ENCODE results near the gene AP1M2.
A peak's percentile ranks its signal among the peaks of the same experiment; 100 is the strongest.
"Not testable (repeated sequence)": the region's sequence is repeated elsewhere in the genome, so short reads cannot be mapped to it uniquely, and the experiment has no call there.

The AP1M2 gene

DNA sequence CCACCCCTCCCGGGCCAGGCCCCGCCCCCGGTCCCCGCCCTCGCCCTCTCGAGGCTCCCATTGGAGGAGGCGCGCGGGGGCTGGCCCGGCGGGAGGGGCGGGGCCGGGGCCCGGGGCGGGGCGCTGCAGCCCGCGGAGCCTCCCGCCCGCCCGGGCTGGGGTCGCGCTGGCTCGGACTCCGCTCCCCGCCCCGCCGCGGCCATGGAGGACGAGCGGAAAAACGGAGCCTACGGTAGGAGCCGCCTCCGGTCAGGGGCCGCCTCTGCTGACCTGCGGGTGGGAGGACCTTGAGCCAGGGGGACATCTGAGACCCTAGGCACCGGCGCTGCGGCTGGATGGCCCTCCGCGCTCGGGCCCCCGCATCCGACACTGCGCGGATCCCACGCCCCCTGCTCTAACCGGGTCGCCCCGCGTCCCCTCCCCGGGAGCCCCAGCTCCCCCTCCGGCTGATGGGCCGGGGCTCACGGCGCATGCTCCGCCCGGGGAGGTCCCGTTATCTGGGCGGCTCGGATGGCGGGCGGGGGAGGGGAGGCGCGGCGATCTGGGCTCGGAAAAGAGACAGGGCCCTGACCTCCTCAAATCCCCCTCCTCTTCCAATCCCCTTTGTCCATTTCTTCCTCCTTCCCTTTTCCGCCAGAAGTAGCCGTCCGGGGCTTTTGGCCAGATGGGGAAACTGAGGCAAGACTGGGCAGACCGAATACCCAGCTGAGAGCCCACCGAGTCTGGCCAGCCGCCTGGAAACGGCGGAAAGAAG, 15.4 kb upstream of the AP1M2 start:
- no peak for DNase-seq (ENCODE audit: low read depth, low spot score)

DNA sequence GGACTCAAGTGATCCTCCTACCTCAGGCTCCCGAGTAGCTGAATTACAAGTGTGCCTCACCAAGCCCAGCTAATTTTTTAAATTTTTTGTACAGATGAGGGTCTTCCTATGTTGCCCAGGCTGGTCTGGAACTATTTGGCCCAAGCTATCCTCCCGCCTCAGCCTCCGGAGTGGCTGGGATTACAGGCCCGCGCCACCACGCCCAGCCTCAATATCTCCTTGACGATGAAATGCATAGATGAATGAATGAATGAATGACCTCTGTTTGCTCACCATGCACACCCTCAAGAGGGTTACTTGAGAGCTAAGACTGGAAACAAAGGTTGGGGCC, 14.9 kb upstream of the AP1M2 start:
- DNase-seq (ENCODE audit: low read depth, low spot score), result no peak

DNA sequence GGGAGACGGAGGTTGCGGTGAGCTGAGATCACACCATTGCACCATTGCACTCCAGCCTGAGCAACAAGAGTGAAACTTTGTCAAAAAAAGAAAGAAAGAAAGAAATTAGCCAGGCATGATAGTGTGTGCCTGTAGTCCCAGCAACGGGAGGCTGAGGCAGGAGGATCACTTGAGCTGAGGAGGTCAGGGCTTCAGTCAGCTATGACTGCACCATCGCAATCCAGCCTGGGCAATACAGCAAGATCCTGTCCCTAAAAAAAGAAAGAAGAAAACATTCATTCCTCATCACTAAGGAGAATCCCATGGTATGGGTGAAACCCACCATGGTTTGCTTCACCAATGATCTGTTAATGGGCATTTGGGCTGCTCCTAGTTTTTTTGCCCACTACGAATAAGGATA, 13.0 kb upstream of the AP1M2 start:
- no peak for DNase-seq (ENCODE audit: low read depth, low spot score)

DNA sequence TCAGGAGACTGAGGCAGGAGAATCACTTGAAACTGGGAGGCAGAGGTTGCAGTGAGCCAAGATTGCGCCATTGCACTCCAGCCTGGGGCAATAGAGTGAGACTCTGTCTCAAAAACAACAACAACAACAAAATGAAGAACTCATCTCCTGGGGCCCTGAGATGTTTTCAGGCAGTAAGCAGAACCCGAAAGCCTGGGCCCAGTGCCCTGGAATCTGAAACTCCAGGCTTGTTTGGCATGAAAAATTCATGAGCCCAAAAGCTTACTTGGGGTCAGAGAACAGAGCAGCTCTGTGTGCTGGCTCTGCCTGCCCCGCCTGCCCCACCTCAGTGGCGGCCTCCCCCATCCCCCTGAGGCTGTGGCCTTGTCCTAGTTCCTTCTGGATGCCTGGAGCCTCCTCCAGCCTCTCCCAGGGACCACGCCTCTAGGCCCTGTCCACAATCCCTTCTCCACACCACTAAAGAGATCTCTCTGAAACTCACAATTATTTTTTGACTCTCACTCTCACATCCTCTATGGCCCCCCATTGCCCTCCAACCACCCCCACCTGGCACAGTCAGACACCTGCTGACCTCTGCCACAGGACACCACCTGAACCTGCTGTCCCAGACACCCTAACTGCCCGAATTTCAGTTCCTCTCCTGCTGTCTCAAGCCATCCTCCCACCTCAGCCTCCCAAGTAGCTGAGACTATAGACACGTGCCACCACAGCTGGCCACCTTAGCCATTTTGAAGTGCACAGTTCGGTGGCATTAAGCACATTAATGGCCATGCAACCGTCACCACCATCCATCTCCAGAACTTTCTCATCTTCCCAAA, 6.9 kb upstream of the AP1M2 start:
- no peak for DNase-seq (ENCODE audit: low read depth, low spot score)

DNA sequence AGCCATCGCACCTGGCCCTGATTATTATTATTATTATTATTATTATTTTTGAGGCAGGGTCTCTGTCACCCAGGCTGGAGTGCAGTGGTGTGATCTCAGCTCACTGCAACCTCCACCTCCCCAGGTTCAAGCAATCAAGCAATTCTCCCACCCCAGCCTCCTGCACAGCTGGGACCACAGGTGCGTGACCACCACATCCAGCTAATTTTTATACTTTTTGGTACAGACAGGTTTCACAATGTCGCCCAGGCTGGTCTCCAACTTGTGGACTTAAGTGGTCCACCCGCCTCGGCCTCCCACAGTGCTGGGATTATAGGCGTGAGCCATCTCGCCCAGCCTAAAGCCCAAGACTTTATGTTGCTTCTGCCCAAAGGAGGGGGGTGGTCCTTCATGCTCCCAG, 6.0 kb upstream of the AP1M2 start:
- DNase-seq (ENCODE audit: low read depth, low spot score), result no peak

DNA sequence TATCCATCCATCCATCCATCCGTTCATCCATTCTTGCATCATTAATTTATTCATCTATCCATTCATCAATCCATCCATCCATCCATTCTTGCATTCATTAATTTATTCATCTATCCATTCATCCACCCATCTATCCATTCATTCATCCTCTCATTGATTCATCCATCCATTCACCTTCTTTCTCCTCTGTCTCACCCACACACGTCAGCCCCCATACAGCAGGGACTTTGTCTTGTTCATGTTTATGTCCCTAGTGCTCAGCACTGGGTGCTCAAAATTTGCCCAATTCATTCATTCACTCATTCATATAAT, 683 bp upstream of the AP1M2 start:
- DNase-seq (ENCODE audit: low read depth, low spot score), result no peak

DNA sequence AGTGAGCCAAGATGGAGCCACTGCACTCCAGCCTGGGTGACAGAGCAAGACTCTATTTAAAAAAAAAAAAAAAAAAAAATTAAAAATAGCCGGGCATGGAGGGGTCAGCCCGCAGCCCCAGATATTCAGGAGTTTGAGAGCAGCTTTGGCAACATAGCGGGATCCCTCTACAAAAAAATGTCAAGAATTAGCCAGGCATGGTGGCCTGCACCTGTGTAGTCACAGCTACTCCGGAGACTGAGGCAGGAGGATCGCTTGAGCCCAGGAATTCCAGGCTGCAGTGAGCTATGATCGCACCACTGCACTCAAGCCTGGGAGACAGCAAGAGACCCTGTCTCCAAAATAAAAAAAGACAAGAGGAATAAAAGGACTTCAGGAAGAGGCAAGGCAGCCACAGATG, 716 bp downstream of the AP1M2 start:
- DNase-seq (ENCODE audit: low read depth, low spot score), result no peak

DNA sequence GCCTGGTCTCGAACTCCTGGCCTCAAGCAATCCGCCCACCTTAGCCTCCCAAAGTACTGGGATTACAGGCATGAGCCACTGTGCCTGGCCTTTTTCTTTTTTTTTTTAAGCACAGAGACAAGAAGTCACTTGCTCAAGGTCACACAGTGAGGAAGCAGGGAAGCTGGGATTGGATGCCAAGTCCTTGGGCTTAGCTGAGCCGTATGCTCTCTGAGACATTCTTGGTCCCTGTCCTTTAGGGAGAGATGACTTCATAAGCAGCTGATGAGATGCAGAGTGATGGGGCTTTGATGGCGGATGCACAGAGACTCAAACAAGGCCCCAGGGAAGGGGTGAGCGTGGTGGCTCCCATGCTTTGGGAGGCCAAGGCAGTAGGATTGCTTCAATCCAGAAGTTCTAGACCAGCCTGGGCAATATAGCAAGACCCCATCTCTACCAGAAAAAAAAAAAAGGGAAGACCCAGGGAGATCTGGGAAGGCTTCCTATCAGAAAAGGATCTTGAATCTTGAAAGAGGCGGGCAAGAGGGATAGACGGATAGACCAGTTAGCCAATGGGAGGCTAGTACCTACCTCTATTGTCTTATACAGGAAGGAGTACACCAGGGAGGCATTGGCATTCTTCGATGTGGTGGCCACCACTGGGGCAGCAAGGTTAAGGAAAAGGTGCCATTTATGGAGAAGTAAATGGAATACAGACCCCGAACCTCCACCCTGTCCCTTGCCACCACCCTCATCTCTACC, 3.9 kb downstream of the AP1M2 start:
- DNase-seq (ENCODE audit: low read depth, low spot score), result no peak

DNA sequence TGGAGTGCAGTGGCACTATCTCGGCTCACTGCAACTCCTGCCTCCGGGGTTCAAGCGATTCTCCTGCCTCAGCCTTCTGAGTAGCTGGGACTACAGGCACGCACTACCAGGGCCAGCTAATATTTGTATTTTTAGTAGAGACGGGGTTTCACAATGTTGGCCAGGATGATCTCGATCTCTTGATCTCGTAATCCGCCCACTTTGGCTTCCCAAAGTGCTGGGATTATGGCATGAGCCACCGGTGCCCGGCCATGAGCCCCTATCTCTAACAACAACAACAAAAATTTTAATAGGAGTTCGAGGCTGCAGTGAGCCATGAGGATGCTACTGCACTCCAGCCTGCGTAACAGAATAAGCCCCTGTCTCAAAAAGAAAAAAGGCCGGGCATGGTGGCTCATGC, 5.0 kb downstream of the AP1M2 start:
- DNase-seq (ENCODE audit: low read depth, low spot score), result no peak

DNA sequence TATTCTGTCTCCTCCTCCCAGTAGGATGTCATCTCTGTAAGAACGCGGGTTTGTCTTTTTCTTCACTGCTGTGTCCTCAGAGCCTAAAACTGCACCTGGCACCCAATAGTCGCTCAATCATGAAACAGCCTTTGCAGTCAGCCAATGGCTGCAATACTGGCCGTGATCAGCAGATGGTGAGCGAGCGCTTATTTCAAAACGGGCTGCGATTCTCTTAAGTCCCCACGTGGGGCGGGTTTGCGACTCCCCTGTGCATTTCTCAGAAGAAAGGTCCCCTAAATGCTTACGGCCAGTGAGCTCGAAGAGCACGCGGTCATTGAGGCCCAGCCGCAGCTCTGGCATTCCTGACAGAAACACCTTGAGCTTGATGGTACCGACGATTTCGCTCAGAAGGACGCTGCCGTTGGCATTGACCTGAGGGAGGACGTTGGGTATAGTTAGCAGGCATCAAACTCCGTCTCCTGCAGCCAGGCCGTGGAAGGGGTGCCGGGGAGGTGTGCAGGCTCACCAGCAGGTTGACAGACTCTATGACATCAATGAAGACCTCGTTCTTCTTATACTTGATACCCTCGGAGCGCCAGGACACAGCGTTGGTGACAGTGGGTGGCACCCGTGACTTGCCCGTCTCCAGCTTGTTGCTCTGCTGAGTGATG, 6.0 kb downstream of the AP1M2 start:
- DNase-seq (ENCODE audit: low read depth, low spot score), result peak; percentile 87

DNA sequence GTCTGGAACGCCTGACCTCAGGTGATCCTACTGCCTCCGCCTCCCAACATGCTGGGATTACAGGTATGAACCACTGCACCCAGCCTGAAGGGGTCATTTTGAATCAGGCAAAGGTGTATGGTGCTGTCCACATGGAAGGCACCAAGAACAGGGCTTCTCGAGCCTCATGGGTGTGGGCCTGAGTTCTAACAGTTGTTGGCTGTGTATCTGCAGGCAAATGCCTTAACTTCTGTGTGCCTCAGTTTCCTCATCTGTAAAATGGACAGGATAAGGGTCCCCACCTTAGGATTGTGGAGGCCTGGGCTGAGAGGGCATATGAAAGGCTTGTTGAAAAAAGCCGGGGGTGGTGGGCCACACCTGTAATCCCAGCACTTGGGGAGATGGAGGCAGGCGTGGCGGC, 9.2 kb downstream of the AP1M2 start:
- no peak for DNase-seq (ENCODE audit: low read depth, low spot score)

DNA sequence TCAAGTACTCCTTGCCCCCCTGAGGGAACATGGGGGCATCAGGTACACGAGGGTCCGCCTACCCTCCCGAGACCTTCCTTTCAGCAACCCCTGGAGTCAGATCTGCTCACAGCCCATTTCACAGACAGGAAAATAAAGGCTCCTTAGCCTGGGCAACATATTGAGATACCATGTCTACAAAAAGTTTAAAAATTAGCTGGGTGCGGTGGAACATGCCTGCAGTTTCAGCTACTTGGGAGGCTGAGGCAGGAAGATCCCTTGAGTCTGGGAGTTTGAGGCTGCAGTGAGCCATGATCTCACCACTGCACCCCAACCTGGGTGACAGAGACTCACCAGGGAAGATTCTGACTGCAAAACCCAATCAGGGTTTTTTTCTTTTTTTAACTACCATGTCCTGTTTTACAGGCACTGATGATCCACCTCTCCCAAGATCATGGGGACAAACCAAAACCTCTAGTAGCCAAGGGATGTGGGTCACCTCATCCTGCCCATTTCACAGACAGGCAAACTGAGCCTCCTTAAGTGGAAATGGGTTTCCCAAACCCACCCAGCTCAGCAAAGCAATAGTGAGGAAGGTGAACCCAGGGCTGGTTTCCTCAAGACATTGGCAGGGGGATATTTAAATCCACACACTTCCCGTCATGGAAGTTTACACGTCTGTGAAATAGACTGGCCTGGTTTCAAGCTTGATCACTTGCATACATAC, 11.9 kb downstream of the AP1M2 start:
- no peak for DNase-seq (ENCODE audit: low read depth, low spot score)

DNA sequence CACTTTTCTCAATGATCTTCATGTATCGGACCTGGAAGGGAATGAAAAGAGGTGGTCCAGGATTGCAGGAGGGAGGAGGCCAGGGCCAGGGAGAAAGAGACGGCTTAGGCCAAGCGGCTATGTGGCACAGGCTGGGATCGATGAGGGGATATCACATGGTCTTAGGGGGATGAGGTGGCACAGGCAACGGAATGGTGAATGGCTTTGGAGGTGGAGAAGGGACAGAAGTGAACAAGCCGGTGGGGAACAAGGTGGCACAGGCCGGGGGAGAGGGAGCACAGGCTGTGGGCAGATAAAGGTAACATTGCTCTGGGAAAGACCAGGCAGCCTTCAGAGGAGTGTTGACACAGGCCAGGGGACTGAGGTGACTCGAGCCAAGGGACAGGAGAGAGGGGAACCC, 12.7 kb downstream of the AP1M2 start:
- no peak for DNase-seq (ENCODE audit: low read depth, low spot score)

DNA sequence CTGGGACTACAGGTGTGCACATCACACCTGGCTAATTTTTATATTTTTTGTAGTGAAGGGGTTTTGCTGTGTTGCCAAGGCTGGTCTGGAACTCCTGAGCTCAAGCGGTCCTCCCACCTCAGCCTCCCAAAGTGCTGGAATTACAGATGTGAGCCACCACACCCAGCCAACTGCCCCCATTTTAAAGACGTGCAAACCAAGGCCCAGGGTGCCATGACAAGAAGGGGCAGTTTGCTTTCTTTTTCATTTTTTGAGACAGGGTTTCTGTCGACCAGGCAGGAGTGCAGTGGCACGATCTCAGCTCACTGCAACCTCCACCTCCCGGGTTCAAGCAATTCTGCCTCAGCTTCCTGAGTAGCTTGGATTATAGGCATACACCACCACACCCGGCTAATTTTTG, 13.3 kb downstream of the AP1M2 start:
- DNase-seq (ENCODE audit: low read depth, low spot score), result not testable (repeated sequence)

DNA sequence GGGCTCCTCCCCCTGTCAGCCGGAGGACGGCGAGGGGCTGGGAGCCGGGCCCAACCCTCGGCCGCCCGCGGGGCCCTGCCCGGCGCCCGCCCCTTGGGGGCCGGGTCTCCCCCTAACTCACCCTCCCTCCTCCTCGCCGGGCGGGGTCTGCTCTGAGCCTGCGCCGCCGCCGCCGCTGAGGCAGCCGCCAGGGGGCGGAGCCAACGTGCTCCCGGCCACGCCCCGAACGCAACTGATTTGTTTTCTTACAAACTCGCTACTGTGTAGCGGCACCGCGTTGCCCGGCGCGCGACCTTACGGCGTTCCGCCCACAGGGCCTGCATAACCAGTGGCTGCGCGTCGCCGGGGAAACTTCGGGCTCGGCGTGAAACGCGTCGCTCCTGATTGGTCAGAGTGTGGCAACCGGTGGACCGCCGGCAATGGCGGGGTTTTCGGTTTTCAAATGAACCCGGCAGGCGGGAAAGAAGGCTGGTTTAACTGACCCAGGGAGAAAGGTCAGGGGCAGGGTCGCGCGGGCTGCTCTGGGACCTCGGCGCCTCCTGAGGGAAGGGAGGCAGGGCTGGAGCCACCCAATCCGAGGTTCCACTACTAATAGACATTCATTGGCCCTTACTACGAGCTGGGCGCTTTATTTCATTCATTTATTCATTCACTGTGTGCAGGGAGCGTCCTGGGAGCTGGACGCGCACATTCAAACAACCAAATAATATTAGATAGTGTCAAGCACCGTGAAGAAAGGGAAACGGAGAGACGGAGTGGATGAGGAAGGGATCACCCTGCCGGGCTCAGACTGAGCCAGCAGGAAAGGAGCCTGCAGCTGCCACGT, 18.1 kb downstream of the AP1M2 start, which contains the start of gene CDKN2D:
TSS of gene CDKN2D (minus strand) at position 154 of the 826 bp plus-strand sequence. CDS start 326 bp downstream, outside the sequence.
- DNase-seq (ENCODE audit: low read depth, low spot score), result peak; percentile 91

DNA sequence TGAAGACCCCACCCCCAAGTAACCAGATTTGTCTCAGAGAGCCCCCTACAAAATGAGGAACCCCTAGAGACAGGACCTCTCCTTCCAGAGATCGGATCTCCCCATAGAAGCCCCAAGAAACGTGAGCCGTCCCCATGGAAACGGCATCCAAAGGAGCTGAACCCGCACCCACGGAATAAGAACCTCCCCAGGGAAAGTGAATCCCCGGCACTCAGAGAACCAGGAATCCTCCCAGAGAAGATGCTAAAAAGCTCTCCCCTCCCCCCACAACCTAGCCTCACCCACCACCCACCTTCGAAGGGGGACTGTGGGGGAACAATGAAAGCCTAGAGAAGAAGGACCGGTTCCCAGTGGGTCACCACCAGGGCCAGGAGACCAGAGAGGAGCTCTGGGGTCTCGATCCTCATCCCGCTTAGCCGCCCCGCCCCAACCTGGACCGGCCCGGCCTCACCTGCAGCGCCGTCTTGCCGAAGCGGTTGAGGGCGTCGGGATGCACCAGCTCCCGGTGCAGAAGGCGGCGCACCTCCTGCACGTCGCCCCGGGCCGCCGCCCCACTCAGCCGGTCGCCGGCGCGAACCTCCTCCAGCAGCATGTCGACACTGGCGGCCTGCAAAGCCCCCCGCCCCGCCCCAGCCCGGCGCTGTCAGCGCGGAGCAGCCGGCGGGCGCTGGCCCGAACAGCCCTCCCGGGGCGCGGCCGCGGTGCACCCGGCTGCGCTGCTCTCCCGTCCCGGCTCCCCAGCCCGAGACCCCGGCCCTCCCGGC, 18.9 kb downstream of the AP1M2 start:
- no peak for DNase-seq (ENCODE audit: low read depth, low spot score)

DNA sequence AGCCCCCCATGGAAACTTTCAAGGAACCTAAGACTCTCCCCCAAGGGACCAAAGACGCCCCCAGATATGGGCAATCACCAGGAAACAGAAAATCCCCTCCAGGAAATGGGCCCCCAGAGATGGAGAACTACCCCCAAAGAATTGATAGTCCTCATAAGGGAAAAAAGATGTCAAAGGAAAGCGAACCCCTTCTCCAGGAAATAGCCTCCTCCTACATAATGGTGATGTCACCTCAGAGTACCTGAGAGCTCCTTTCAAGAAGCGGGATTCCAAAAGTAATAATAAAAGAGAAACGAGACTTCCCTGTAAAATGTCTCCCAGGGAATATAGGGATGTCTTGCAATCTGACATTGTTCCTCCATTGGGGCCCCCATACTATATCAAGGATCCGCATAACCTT, 19.5 kb downstream of the AP1M2 start:
- no peak for DNase-seq (ENCODE audit: low read depth, low spot score)

DNA sequence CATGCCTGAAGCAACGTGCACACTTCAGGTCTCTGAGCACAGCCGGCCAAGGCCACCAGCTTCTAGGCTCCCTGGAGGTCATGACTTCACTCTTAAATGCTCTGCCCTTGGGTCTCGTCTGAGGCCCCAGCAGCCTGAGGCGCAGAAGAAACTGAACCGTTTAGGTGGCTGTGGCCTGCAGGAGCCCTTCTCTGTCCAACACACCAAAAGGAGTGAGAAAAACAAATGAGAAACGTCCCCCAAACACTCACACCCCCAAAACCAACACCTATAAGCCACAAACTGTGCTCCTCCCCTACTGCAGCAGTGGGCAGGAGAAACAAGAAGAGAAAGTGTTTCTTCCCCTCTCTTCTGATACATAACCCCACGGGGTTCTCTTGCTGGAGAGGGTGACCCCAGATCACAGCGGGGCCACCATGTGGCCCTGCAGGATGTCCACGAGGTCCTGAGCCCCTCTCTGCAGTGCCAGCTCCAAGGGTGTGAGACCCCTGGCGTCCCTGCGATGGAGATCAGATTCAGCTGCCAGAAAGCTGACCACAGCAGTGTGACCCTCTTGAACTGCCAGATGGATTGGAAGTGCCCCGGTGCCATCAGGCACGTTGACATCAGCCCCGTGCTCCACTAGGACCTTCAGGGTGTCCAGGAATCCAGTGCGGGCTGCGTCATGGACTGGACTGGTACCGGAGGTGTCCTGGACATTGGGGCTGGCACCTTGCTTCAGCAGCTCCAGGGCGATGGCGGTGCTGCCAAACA, 20.3 kb downstream of the AP1M2 start:
- DNase-seq (ENCODE audit: low read depth, low spot score), result no peak

DNA sequence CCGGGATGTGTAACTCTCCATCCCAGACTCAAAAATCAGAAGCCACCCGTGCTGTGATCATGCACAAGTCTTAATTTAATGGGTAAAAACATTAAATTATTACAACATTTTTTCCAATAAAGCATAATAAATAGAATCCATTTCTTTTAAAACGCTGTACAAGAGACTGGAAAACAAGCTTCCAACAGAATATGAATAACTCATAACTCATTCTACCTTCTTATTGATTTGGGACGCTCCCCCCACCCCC, 20.8 kb downstream of the AP1M2 start:
- no peak for DNase-seq (ENCODE audit: low read depth, low spot score)

Measured in iPS DF 19.7 (cell line).